AG09319 (cell line): ENCODE results near the gene WIPI1.

Experiments used
- DNase-seq: peaks from one replicate; pipeline ENCODE4 v3.0.0-alpha.2; 2010; ENCODE audit warnings: low read depth; ENCODE audit errors: extremely low read depth
- CTCF ChIP-seq: IDR thresholded peaks from 2 replicates; pipeline ENCODE4 v1.5.1; 2011; ENCODE audit warnings: low read depth, mild to moderate bottlenecking, inconsistent platforms, low read length, moderate library complexity

Gene WIPI1

DNA sequence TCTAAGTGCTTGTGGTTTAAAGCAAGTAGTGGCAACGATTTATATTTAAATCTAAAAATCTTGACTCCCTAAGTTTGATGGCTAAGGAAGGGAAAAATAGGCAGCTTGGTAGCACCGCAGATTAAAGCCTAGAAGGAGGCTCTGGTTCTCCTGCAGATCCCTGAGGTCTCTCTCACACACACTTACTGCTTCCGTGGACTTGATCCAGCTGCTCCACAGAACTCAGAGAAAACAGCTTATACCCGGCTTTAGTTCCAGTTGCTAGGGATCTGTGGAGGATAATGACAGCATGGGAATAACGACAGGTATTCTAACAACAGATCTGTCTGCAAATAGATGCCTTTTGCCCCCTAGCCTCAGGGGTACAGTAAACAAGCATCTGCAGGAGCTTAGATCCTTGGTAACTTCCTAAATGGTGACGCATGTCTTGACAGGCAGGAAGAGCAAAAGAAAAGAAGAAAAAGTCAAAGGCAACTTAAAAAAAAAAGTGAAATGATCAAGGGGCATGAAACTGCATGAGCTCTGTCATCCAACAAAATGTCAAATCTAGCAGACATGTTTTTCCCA, 4.5 kb downstream of the WIPI1 start:
- TF ChIP-seq CTCF = no peak
- no peak for DNase-seq

DNA sequence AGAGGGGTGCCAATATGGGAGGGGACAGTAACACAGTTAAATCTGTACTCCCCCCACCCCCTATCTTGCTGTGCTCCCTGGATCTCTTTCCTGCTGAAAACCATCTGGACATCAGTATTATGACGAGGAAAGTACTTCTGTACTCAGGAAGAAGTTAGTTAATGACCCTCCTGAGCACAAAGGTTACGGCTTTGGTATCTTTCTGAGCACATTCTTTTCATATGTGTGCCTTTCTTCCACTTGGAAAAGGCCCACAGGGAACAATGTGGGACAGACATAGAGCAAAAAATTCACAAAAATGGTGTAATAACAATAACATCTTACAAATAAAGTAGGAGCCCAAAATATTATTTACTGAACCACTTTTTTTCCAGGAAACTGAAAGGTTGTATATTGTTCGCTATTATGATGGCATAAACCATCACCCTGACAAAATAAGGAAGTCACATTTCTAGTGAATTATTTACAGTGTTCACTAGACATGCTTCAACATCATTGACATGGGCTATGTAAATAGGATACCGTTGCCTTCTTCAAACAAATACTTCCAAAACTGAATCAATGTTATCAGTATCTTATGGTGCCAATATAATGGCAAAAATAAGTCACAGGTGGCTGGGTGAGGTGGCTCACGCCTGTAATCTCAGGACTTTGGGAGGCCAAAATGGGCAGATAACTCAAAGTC, 5.5 kb downstream of the WIPI1 start:
- TF ChIP-seq CTCF = no peak
- DNase-seq = no peak

GRCh38 chr17:68450801-68451200, 6.5 kb downstream of the WIPI1 start:
- DNase-seq = no peak
- TF ChIP-seq CTCF = no peak

DNA sequence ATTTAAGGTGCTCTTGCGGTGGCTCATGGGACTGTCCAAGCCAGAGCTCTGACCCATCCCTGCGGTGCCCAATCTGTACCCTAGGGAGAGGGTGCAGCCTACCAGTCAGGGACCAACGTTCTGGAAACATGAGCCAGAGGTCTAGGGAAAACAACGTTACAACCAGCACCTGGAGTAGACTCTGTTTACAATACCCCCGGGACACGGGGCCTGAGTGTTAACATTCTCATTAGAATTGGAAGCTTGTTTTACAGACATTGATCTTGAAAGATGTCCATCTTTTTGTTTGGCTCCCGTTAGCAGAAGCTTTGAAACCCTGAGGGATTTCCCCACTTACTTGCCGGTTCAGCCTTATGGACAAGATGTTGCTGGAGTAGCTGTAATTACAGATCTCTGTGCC, 6.9 kb downstream of the WIPI1 start:
- no peak for TF ChIP-seq CTCF
- no peak for DNase-seq

DNA sequence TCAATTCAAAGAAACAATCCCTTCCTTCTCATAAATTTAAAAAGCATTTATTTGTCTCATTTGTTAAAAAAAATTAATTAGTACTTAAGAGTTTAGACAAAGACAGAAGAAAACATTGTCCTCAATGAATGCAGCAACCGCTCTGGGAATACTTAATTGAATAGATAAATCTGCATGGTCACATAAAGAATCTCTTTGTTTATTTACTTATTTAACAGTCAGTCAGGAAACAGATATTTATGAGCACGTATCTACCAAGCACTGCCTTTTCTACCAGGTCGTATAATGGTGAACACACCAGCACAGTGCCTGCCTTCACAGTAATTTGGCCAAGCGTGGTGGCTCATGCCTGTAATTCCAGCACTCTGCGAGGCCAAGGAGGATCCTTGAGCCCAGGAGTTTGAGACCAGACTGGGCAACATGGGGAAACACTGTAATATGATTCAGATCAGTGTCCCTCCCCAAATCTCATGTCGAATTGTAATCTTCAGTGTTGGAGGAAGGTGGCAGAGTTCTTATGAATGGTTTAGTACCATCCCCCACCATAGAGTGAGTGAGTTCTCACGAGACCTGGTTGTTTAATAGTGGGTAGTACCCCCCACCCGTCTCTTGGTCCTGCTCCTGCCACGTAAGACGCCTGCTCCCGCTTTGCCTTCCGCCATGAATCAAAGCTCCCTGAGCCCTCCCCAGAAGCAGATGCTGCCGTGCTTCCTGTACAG, 8.1 kb downstream of the WIPI1 start:
- no peak for DNase-seq
- TF ChIP-seq CTCF = no peak

DNA sequence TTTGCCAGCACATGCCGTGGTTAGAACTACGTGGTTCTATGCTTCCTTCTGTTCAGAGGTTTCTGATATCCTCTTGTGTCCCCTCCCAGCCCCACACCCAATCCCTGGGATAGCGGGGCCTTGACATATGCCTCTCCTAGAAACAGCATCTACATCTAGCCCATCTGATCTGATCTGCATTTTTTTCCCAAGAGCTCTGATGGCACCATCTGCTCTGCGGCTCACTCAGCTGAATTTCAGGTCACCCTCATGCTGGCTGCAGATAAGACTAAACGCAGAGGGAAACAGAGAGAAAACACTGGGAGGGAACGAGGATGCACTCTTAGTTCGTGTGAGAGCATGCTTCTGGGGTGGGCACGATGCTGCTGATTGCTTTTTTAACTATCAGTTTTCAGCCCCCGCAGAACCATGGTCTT, 10.7 kb downstream of the WIPI1 start:
- no peak for DNase-seq
- no peak for TF ChIP-seq CTCF

- no peak for DNase-seq
- TF ChIP-seq CTCF = no peak
Observed at GRCh38 chr17:68445671-68446070, 11.6 kb downstream of the WIPI1 start.
